GM21390 (cell line): Measurements from ENCODE around the gene GLB1L2.
A peak's percentile ranks its signal among the peaks of the same experiment; 100 is the strongest.

Source experiments
- ATAC-seq: cut with Tn5 transposase; IDR thresholded peaks from one replicate; pipeline ENCODE4 v1.9.1; 2021; ENCODE audit not compliant: unreplicated experiment

Gene GLB1L2

GRCh38 chr11:134346101-134346975 is 14.6 kb downstream of the GLB1L2 start:
- no peak for ATAC-seq

GRCh38 chr11:134346976-134347350 is 15.2 kb downstream of the GLB1L2 start:
- no peak for ATAC-seq

GRCh38 chr11:134347441-134347840 is 15.7 kb downstream of the GLB1L2 start:
- ATAC-seq, result no peak

- ATAC-seq, result peak; percentile 47
Measured at GRCh38 chr11:134349109-134349801, 17.5 kb downstream of the GLB1L2 start.

GRCh38 chr11:134349802-134350355 is 18.1 kb downstream of the GLB1L2 start:
- ATAC-seq, result no peak

- peak; percentile 69 for ATAC-seq
Measured at GRCh38 chr11:134350381-134350780, 18.6 kb downstream of the GLB1L2 start.

- no peak for ATAC-seq
Measured at GRCh38 chr11:134352111-134352510, 20.3 kb downstream of the GLB1L2 start.

- ATAC-seq, result no peak
Measured at GRCh38 chr11:134355136-134355535, 23.3 kb downstream of the GLB1L2 start.

GRCh38 chr11:134355656-134356055 is 23.9 kb downstream of the GLB1L2 start:
- no peak for ATAC-seq

GRCh38 chr11:134356656-134357544 is 25.1 kb downstream of the GLB1L2 start:
- no peak for ATAC-seq

- ATAC-seq, result no peak
Measured at GRCh38 chr11:134357545-134357839, 25.7 kb downstream of the GLB1L2 start.

GRCh38 chr11:134358165-134358855 is 26.5 kb downstream of the GLB1L2 start:
- ATAC-seq, result no peak

GRCh38 chr11:134358856-134359490 is 27.2 kb downstream of the GLB1L2 start:
- ATAC-seq, result no peak

- no peak for ATAC-seq
Measured at GRCh38 chr11:134359646-134360045, 27.9 kb downstream of the GLB1L2 start.

GRCh38 chr11:134360050-134360835 is 28.5 kb downstream of the GLB1L2 start:
- ATAC-seq, result peak; percentile 90

GRCh38 chr11:134361661-134362060 is 29.9 kb downstream of the GLB1L2 start:
- no peak for ATAC-seq

GRCh38 chr11:134362192-134362901 is 30.6 kb downstream of the GLB1L2 start:
- ATAC-seq, result no peak

- no peak for ATAC-seq
Measured at GRCh38 chr11:134363161-134363560, 31.4 kb downstream of the GLB1L2 start.

- ATAC-seq, result no peak
Measured at GRCh38 chr11:134363592-134363991, 31.8 kb downstream of the GLB1L2 start.
